Measurements from ENCODE around the gene BCL6B. TPM values are rescaled to one million over a fixed set of nuclear protein-coding genes. Genes with fewer than 3 reads are reported as not detected.

Gene BCL6B
- total RNA-seq, 4 donors from 2014 or later, result 9.7 to 32.8 (median 22.7) TPM

DNA sequence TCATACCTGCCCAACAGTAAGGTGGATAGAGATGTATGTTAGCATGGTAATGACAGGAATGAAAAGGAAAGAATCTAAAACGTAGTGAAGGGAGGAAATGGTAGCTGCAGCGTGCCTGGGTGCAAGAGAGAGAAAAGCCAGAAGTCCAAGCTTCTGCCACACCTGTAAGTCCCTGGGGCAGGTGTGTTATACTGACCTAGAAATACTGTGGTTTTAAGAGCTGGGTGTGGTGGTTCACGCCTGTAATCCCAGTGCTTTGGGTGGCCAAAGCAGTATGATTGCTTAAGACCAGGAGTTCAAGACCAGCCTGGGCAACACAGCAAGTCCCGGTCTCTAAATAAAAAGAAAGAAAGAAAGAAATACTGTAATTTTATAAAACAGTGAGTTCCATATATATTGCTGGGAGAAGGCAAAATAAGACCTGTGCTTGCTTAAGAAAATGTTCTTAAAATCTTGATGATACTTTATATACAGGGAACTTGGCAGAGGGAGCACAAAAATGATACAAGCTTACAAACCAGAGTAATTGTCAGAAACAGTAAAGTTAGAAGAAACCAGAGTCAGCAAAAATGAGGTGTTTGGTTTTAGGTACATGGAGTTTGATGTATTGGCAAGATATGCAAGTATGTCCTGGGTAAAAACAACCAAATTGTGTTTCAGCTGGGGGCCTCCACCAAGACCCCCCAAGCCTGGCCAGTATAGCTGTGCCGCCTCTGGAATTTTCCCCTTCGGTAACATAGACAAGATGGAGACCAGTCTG is 20.4 kb upstream of the BCL6B start:
- no peak overlapping the region for H3K4me3 ChIP-seq
- H3K36me3 ChIP-seq, result no peaks in the 10 kb centered on the region
- H3K27me3 ChIP-seq, result no peaks in the 10 kb centered on the region
- no peaks in the 10 kb centered on the region for H3K9me3 ChIP-seq
- TF ChIP-seq, protein P1, sequence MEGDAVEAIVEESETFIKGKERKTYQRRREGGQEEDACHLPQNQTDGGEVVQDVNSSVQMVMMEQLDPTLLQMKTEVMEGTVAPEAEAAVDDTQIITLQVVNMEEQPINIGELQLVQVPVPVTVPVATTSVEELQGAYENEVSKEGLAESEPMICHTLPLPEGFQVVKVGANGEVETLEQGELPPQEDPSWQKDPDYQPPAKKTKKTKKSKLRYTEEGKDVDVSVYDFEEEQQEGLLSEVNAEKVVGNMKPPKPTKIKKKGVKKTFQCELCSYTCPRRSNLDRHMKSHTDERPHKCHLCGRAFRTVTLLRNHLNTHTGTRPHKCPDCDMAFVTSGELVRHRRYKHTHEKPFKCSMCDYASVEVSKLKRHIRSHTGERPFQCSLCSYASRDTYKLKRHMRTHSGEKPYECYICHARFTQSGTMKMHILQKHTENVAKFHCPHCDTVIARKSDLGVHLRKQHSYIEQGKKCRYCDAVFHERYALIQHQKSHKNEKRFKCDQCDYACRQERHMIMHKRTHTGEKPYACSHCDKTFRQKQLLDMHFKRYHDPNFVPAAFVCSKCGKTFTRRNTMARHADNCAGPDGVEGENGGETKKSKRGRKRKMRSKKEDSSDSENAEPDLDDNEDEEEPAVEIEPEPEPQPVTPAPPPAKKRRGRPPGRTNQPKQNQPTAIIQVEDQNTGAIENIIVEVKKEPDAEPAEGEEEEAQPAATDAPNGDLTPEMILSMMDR (IDR thresholded peaks at IDR 0.05), result no peak
- TF ChIP-seq POLR2A (IDR thresholded peaks at IDR 0.05), result no peak
- H3K27ac ChIP-seq, result no peak overlapping the region
- intact Hi-C loops (cut with DNase I; ENCODE audit: low total_unique reads), result loop anchor here (10.0 kb wide), 1 partner anchor 88 kb away; no protein-coding TSS in a partner anchor
- no peak for DNase-seq
- H3K4me1 ChIP-seq, result no peaks in the 10 kb centered on the region

DNA sequence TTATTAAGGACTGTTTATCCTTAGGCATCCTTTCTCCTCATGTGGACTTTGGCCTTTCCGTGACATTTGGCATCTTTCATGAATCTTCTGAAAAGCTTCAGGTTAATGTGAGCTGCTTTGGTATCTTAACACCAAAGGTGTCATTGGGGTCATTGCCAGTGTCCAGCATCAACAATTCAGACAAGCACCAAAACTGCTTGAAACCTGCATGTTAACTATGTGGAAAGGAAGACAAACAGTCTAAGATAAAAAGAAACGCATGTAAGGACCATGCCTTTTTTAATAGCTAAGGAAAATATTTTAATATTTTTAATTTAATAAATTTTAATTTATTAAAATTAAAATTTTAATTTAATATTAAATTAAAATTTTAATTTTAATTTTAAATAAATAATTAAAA is 19.1 kb upstream of the BCL6B start:
- Histone ChIP-seq H3K27ac (no peak overlapping the region), H3K36me3 (no peaks in the 10 kb centered on the region), H3K4me1 (no peaks in the 10 kb centered on the region), H3K9me3 (no peaks in the 10 kb centered on the region), H3K4me3 (no peak overlapping the region), H3K27me3 (no peaks in the 10 kb centered on the region)
- intact Hi-C loops (cut with DNase I; ENCODE audit: low total_unique reads), result loop anchor here (10.0 kb wide), 1 partner anchor 89 kb away; no protein-coding TSS in a partner anchor
- DNase-seq, result no peak
- TF ChIP-seq, protein P1 (IDR thresholded peaks at IDR 0.05), result no peak
- no peak for TF ChIP-seq POLR2A (IDR thresholded peaks at IDR 0.05)

DNA sequence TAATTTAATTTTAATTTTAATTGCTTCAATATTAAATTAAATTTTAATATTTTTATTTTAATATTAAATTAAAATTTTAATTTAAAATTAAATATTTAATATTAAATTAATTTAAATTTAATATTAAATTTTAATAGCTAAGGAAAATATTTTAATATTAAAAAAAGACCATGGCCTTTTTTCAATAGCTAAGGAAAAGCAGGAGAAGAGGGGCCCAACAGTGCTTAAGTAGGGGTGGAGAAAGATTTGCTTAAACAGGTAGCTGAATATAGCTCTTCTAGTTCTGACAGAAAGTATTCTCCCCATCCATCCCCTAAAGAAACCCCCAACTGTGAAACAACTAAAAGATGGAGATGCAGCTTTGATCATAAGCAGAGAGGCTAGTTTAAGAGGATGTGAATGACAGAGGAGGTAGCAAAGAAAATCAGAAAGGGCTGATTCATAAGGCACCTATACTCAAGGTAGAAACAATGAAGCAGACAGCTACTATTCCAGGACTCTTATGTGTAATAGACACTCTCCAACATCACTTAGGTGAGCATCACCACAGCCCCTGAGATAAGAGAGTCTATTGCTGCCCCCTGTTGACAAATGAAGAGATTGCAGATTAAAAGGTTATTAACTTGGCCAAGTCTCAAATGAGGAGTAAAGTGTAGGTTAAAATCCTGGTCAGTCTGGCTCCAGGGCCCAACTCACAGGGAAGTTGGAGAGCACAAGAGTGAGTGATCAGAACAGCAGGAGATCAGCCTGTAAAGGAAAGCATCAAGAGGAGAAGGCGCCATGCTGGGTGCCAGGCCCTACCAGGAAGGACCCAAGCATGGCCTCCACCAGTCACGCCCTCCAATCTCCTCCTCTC is 18.2 kb upstream of the BCL6B start:
- H3K27ac ChIP-seq, result no peak overlapping the region
- no peaks in the 10 kb centered on the region for H3K9me3 ChIP-seq

DNA sequence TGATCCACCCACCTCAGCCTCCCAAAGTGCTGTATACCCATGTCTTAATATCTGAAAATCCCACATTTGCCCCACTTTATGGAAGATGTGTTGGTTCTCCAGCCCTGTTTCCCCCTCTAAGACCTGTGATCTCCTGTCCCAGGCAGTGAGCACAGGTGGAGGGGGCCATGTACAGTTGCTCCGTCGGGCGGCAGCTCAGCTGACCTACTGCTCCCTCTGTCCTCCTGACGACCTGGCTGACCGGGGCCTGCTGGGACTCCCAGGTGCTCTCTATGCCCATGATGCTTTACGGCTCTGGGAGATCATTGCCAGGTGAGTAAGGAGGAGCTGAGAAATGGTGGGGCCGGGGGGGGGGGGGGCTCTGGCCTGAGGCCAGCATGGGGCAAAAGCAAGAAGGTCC is 17.1 kb upstream of the BCL6B start:
- no peak for DNase-seq
- H3K9me3 ChIP-seq, result no peaks in the 10 kb centered on the region
- no peaks in the 10 kb centered on the region for H3K27me3 ChIP-seq
- H3K4me3 ChIP-seq, result no peak overlapping the region
- peaks cover 0 to 3% of the 10 kb centered on the region in 2 donors for H3K4me1 ChIP-seq
- TF ChIP-seq, protein P1 (IDR thresholded peaks at IDR 0.05), result no peak
- TF ChIP-seq POLR2A (IDR thresholded peaks at IDR 0.05), result no peak
- no peak overlapping the region for H3K27ac ChIP-seq
- H3K36me3 ChIP-seq, result no peaks in the 10 kb centered on the region
- intact Hi-C loops (cut with DNase I; ENCODE audit: low total_unique reads), result loop anchor here (10.0 kb wide), 1 partner anchor 91 kb away; no protein-coding TSS in a partner anchor

More for the DNA sequence above, 18.2 kb upstream of the BCL6B start:
- Histone ChIP-seq H3K4me3 (no peak overlapping the region), H3K36me3 (no peaks in the 10 kb centered on the region), H3K4me1 (no peaks in the 10 kb centered on the region), H3K27me3 (no peaks in the 10 kb centered on the region)
- intact Hi-C loops (cut with DNase I; ENCODE audit: low total_unique reads), result loop anchor here (10.0 kb wide), 1 partner anchor 90 kb away; no protein-coding TSS in a partner anchor
- no peak for TF ChIP-seq POLR2A (IDR thresholded peaks at IDR 0.05)
- TF ChIP-seq, protein P1 (IDR thresholded peaks at IDR 0.05), result peak; percentile 56 to 77 (median 66)
- DNase-seq, result no peak

All from uterus (tissue), 4 donors.